GM18868 (cell line): ENCODE data around the gene TECRL.

Source experiments
- ATAC-seq: cut with Tn5 transposase; IDR thresholded peaks from one replicate; pipeline ENCODE4 v1.9.1; 2021; ENCODE audit warnings: mild to moderate bottlenecking, moderate library complexity; ENCODE audit not compliant: unreplicated experiment

TECRL gene

DNA sequence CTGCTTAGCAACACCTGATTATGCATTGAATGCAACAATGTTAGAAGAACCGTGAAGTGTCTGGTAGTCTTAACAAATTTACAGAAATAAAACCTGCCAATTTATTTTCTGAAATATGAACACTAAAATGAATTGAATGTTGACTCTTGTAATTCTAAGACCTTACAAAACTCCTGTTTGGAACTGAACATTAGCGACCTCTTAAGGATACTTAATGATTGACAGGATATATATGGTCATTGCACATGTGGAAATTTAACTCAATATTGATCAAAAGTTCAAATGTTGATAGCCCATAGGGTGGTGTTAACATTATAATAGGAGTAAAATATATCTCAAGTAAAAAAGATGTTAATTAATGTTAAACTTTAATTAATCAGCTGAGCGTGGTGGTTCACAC, 79.1 kb downstream of the TECRL start:
- ATAC-seq, result no peak

DNA sequence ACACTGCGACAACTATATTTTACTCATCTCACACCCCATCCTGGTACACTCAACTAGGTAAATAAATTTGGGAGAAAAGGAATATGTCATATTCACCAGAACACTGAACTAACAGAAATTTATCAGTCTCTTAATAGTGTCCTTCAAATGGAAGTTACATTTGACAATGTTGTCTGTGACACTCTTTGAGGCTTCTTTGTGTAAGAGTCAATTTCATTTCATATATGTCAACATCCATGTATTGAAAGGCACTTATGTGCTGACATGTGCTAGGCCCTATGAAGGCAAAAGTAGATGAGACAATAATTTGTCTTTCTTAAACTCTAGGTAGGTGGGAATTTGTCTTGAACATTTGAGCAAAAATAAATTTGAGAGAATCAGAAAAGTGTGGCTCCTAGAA, 82.0 kb downstream of the TECRL start:
- no peak for ATAC-seq

DNA sequence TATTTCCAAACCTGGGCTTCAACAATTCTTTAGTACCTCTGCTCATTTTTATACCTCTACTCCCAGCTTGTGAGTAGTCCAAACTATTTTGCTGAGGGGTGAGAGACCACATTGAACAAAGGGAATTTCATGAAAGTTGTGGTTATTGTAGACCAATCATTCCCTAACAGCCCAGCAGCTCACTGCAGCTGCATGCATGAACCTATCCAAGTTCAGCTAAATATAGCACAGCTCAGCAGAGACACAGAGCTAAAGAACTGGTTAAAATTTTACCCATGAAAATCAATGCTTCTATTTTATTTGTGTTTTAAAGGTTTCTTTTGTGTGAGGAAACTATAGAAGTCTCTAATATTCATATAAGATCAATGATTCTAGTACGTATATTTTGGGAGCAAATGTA, 82.7 kb downstream of the TECRL start:
- no peak for ATAC-seq

DNA sequence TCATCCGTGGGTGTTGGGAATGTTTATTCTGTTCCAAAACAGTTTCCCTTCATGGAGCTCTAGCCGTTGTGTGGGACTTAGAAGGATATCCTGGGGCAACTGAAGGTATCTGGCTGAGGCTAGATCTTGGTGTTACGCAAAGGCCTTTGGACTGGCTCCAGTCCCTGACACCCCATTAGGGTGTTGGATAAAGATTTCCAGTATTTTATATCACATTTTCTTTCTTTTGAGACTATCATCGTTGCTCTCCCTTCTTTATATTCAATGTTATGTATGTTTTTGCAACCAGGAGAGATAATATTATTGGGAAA, 103.0 kb downstream of the TECRL start:
- ATAC-seq, result no peak

DNA sequence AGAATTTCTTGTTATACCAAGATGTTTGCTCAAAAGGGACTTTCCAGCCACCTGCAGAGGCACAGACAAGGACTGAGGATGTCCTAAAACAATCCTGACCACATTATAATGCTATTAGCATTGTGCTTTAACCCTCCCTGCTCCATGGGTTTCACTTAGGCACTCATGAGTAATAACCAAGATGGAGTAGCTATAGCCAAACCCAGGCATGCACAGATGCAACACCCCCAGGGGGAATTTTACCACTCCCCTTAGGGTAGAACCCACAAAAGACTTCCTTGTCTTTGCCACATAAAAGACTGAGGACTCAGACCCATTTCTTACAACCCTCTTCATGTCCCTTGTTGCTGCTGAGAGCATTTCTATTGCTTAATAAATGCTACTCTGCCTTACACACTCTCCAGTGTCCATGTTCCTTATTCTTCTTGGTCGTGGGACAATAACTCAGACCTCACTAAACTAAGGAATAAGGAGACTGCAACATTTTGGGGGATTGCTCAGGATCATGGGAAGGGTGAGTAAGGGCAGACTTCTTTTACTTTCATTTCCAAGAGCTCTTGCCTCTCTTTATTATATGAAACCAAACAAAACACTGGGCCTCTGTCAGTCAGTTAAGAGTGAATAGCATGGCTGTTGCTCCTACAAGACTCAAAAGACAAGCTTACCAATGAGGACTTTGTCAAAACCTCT, 103.5 kb downstream of the TECRL start:
- peak; percentile 79 for ATAC-seq

DNA sequence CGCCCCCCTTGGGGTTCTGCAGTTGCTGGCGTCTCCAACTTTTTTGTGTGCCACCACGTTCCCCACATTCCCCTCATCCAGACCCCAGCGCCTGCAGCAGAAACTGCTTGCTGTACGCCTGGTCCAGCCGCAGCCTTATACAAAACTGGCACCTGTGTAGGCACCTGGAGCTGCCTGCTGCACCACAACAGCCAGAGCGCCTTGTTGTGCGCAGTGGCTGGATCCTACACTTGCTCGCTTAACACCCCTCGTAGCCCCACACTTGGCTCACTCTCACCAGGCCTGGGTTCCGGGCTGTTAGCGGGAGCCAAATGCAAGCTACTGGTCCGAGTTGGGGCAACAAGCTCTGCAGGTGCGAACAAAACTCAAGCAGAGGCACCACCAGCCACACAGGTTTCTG, 136.8 kb downstream of the TECRL start:
- no peak for ATAC-seq

DNA sequence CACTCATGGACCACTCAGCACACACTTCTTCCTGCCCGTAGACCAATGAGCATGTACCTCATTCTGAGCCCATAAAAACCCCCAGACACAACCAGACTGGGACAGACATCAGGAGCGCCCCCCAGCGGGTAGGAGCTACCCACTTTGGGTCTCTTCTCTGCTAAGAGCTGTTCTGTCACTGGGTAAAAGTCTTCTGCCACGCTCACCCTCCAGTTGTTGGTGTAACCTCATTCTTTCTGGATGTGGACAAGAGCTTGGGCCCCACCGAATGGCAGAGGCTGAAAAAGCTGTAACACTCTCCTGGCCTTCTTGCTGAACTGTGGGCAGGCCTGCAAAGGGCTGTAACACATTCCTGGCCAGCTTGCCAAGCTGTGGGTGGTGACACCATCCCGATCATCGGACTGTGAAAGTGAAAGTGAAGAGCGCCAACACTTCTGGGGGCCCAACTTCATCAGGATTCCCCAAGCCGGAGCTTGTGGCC, 137.6 kb downstream of the TECRL start:
- ATAC-seq, result no peak

DNA sequence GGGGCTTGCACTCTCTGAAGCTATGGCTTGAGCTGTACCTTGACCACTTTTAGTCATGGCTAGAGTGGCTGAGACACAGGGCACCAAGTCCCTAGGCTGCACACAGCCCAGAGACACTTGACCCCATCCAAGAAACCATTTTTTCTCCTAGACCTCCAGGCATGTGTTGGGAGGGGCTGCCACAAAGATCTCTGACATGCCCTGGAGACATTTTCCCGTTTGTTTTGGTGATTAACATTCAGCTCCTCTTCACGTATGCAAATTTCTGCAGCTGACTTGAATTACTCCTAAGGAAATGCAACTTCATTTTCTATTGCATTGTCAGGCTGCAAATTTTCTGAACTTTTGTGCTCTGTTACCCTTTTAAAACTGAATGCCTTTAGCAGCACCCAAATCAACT, 142.6 kb downstream of the TECRL start:
- ATAC-seq, result no peak

DNA sequence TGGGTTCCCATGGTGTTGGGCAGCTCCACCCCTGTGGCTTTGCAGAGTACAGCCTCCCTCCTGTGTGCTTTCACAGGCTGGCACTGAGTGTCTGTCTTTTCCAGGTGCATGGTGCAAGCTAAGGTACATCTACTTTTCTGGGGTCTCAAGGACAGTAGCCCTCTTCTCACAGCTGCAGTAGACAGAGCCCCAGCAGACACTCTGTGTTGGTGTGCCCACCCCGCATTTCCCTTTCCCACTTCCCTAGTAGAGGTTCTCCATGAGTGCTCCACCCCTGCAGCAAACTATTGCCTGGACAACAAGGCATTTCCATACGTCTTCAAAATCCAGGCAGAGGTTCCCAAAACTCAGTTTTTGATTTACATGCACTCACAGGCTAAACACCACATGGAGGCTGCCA, 143.0 kb downstream of the TECRL start:
- ATAC-seq, result no peak

DNA sequence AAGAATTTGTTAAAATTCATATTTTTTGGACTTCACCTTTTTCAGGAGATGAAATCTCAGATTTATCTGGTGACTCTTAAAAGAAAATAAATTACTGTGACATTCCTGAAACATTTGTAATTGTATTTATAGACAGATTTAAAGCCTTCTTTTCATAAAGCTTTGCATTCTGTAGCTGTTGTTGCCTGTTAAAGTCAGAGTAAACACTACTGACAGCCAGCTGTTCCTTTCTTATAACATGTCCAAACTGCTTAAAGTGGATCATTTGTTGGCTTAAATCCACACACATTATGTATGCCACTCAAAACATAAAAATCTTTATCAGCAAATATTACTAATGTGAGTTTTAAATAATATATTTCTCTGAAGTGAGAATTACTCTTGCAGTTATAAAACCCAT, 157.5 kb downstream of the TECRL start:
- ATAC-seq, result no peak

DNA sequence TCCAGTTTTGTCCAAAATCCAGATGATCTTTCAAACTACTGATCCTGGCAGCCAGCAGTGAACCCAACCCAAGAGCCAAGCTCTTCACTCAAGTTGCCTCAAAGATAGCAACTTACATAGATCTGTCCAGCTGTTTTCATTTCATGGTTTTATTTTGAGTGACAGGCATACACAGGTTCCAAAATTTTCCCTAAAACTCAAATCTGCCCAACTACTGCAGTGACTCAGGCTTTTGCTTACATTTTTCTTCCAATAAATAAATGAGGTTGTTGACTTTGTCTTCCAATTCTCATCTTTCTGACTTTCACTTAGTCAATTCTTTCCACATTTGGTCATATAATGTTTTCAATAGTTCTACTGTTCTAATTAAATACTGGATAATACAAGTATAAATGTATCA, 158.8 kb downstream of the TECRL start:
- no peak for ATAC-seq

DNA sequence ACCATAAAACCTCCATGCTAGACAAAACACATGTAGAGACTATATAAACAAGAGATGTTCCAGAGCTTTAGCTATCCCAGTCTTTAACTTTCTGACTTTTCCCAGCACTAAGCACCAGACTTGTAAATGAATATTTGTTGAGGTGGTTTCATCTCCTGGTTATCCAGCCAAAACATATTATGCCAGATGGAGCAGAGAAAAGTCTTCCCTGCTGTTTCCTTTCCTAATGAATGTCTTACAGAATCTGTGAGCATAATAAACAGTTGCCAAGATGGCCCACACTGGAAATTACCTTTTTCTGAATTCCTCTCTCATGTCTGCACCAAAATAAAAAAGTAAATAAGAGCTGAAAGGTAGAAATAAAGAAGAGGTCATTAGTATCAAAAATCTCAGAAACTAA, 159.2 kb downstream of the TECRL start:
- no peak for ATAC-seq

DNA sequence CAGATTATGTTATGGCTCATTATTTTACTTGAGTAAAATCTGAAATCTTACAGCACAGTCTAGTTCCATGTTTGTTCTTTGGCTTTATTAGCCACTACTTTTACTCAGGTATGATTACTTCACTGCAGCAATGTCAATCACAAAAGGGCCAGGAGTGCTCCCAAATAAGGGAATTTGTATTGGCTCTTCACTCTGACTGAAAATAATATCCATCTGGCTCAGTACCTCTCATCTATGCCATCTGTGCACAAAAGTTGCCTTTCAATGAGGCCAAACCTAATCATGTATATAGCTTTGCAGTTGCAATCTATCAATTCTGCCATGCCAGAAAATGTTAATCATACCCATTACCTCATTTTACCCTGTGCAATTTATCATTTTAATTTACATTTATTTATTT, 161.1 kb downstream of the TECRL start:
- ATAC-seq, result no peak

DNA sequence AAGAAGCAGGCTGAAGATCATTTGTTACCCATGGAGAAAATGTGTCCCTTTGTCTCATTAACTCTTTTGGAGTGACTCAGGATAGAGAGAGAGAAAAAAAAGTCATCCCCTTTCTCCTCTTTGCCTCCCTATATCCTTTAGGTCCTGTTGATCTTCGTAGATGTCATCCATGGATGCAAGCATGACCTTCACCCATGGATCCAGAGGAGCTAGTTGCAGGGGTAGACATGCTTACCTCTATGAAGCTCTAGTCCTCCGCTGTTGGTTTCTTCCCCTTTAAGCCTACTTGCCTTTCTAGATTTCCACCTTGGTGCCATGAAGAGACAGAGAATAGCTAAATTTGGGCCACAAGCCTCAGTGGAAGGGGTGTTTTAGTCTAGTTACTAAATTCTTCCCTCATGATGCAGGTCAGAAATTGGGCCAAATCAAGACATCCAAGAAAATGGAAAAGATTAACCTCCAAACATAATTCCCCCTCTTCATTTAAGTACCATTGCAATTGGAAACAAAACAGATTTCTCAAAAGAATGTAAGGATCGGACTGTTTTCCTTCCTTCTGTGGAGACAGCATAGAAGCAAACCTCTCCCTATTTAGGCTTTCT, 178.4 kb downstream of the TECRL start:
- ATAC-seq, result no peak
